HCT116 (cell line): ENCODE results near the gene PFN3. TPM values are rescaled to one million over a fixed set of nuclear protein-coding genes. Genes with fewer than 3 reads are reported as not detected.
"Not testable (repeated sequence)": the region's sequence is repeated elsewhere in the genome, so short reads cannot be mapped to it uniquely, and the experiment has no call there.

Source experiments
- ATAC-seq: fragments of 200-7000 bp; cut with Tn5 transposase; 2 replicates; pipeline ENCODE4 v1.9.1; 2020; ENCODE audit warnings: mild to moderate bottlenecking, moderate library complexity
- BruUV-seq: library from RNA; stranded (reverse); fragments of 400-500 nt; replicated peaks from 2 replicates; lab custom pipeline; 2021; lab: Mats Ljungman, UMichigan
- CTCF ChIA-PET: fragments of 300-600 bp; sonication (Branson Sonifier 250); formaldehyde crosslinking; loops from one replicate; lab custom pipeline; 2021; ENCODE audit warnings: antibody characterized with exemption; lab: Charles Lee
- POLR2A ChIA-PET: fragments of 300-600, 350-600 bp; sonication (Branson Sonifier 250); formaldehyde crosslinking; loops from one replicate; lab custom pipeline; 2021; ENCODE audit warnings: antibody characterized with exemption; lab: Charles Lee
- RAD21 ChIA-PET, 2 experiments: fragments of 300-600 bp; sonication (Branson Sonifier 250); formaldehyde crosslinking; loops; one replicate each; lab custom pipeline; 2023; ENCODE audit warnings: low total read pairs in 2 of 2; ENCODE audit not compliant: uncharacterized antibody in 2 of 2, unreplicated experiment in 2 of 2, low non-redundant PET in 1 of 2; lab: Charles Lee
- DNase-seq: peaks from one replicate; pipeline ENCODE4 v3.0.0-alpha.2; 2010; ENCODE audit warnings: low read depth, low spot score
- H2AFZ ChIP-seq: fragments of 200-600 bp; shearing (Covaris generic), sonication (generic); 2 replicates; pipeline ENCODE4 v1.6.1; 2017; ENCODE audit warnings: low read depth, mixed run types, mixed read lengths, antibody characterized with exemption, low read length; ENCODE audit not compliant: poor library complexity, severe bottlenecking
- H3K27ac ChIP-seq: 2 replicates; pipeline ENCODE4 v1.5.1; 2012; ENCODE audit warnings: low read depth, low read length
- H3K27me3 ChIP-seq: fragments of 200-600 bp; sonication (generic); 2 replicates; pipeline ENCODE4 v1.6.1; 2016; ENCODE audit warnings: mixed run types, low read length, mixed read lengths; ENCODE audit not compliant: insufficient read depth
- H3K36me3 ChIP-seq, 2 experiments: fragments of 200-500 bp in 1 of 2; fragments of 200-600 bp in 1 of 2; sonication (Bioruptor generic) in 1 of 2; sonication (generic) in 1 of 2; 2 replicates each; pipeline versions ENCODE4 v1.5.1 to v1.6.1; 2014 to 2016; ENCODE audit warnings: low read length in 2 of 2, inconsistent platforms in 1 of 2, mixed read lengths in 1 of 2, mixed run types in 1 of 2; ENCODE audit not compliant: insufficient read depth in 2 of 2, control insufficient read depth in 1 of 2
- H3K4me1 ChIP-seq, 2 experiments: fragments of 200-600 bp in 1 of 2; sonication (generic) in 1 of 2; 2 replicates each; pipeline versions ENCODE4 v1.5.1 to v1.6.1; 2012 to 2017; ENCODE audit warnings: low read length in 2 of 2, inconsistent platforms in 1 of 2, mild to moderate bottlenecking in 1 of 2, mixed read lengths in 1 of 2, mixed run types in 1 of 2, moderate library complexity in 1 of 2; ENCODE audit not compliant: insufficient read depth in 2 of 2, control insufficient read depth in 1 of 2
- H3K4me2 ChIP-seq: fragments of 200-600 bp; sonication (generic); 2 replicates; pipeline ENCODE4 v1.6.1; 2017; ENCODE audit warnings: mixed run types, low read length, mixed read lengths
- H3K4me3 ChIP-seq, 2 experiments: fragments of 200-600 bp in 1 of 2; sonication (generic) in 1 of 2; replicated peaks in 1 of 2; 2 replicates each; pipeline ENCODE4 v1.5.1; 2011 to 2016; ENCODE audit warnings: low read length in 2 of 2, control low read depth in 1 of 2, low read depth in 1 of 2, mild to moderate bottlenecking in 1 of 2, mixed read lengths in 1 of 2, mixed run types in 1 of 2
- H3K79me2 ChIP-seq: fragments of 200-600 bp; sonication (generic); 2 replicates; pipeline ENCODE4 v1.6.1; 2017; ENCODE audit warnings: mild to moderate bottlenecking, mixed run types, low read length, moderate library complexity, mixed read lengths; ENCODE audit not compliant: insufficient read depth
- H3K9ac ChIP-seq: fragments of 200-600 bp; sonication (generic); 2 replicates; pipeline ENCODE4 v1.6.1; 2016; ENCODE audit warnings: low read length, mixed read lengths
- H3K9me2 ChIP-seq: fragments of 200-600 bp; sonication (generic), shearing (Covaris generic); 2 replicates; pipeline ENCODE4 v1.6.1; 2017; ENCODE audit warnings: mixed run types, mild to moderate bottlenecking, moderate library complexity; ENCODE audit not compliant: insufficient read depth
- H3K9me3 ChIP-seq, 2 experiments: fragments of 200-500 bp in 1 of 2; fragments of 200-600 bp in 1 of 2; sonication (Bioruptor generic) in 1 of 2; sonication (generic) in 1 of 2; 2 replicates each; pipeline ENCODE4 v1.6.1; 2014 to 2017; ENCODE audit warnings: low read length in 2 of 2, mixed read lengths in 2 of 2, inconsistent platforms in 1 of 2, low read depth in 1 of 2, mild to moderate bottlenecking in 1 of 2, mixed run types in 1 of 2, moderate library complexity in 1 of 2; ENCODE audit not compliant: control insufficient read depth in 1 of 2, insufficient read depth in 1 of 2
- H4K20me1 ChIP-seq: fragments of 200-600 bp; sonication (generic), shearing (Covaris generic); 2 replicates; pipeline ENCODE4 v1.6.1; 2017; ENCODE audit warnings: mixed run types, mild to moderate bottlenecking, moderate library complexity; ENCODE audit not compliant: insufficient read depth
- CBX3 ChIP-seq: IDR thresholded peaks from 2 replicates; pipeline ENCODE4 v1.6.1; 2012; ENCODE audit warnings: low read depth
- CEBPB ChIP-seq: IDR thresholded peaks from 2 replicates; pipeline ENCODE4 v1.6.1; 2012; ENCODE audit warnings: low read depth
- EGR1 ChIP-seq: IDR thresholded peaks from 2 replicates; pipeline ENCODE4 v1.6.1; 2012; ENCODE audit warnings: low read depth
- ELF1 ChIP-seq: IDR thresholded peaks from 2 replicates; pipeline ENCODE4 v1.6.1; 2012; ENCODE audit warnings: low read depth, borderline replicate concordance
- EZH2 ChIP-seq: fragments of 200-600 bp; sonication (generic); IDR thresholded peaks from 2 replicates; pipeline ENCODE4 v1.6.1; 2017; ENCODE audit warnings: antibody characterized with exemption, mixed run types
- EZH2phosphoT487 ChIP-seq: fragments of 200-600 bp; IDR thresholded peaks from 2 replicates; pipeline ENCODE4 v1.6.1; 2018; ENCODE audit warnings: antibody characterized with exemption, borderline replicate concordance
- JUND ChIP-seq: IDR thresholded peaks from 2 replicates; pipeline ENCODE4 v1.6.1; 2012
- POLR2A ChIP-seq: IDR thresholded peaks from 2 replicates; pipeline ENCODE4 v1.7.0; 2011; ENCODE audit warnings: borderline replicate concordance; ENCODE audit not compliant: insufficient read depth, insufficient read length; ENCODE audit errors: extremely low read depth
- POLR2AphosphoS5 ChIP-seq: IDR thresholded peaks from 2 replicates; pipeline ENCODE4 v1.6.1; 2011; ENCODE audit warnings: mild to moderate bottlenecking, low read depth, low read length, moderate library complexity
- RAD21 ChIP-seq: IDR thresholded peaks from 2 replicates; pipeline ENCODE4 v1.6.1; 2012; ENCODE audit warnings: low read depth, mild to moderate bottlenecking
- SIN3A ChIP-seq: IDR thresholded peaks from 2 replicates; pipeline ENCODE4 v1.6.1; 2012; ENCODE audit warnings: low read depth
- SP1 ChIP-seq: IDR thresholded peaks from 2 replicates; pipeline ENCODE4 v1.6.1; 2012; ENCODE audit warnings: low read depth
- SRF ChIP-seq: IDR thresholded peaks from 2 replicates; pipeline ENCODE4 v1.6.1; 2012; ENCODE audit warnings: low read depth
- TCF7L2 ChIP-seq: IDR thresholded peaks from 2 replicates; pipeline ENCODE4 v1.7.0; 2011; ENCODE audit warnings: borderline replicate concordance, inconsistent platforms; ENCODE audit not compliant: insufficient read depth, insufficient read length; ENCODE audit errors: extremely low read depth
- ZFX ChIP-seq: fragments of 450-650 bp; IDR thresholded peaks from 2 replicates; pipeline ENCODE4 v1.6.1; 2017
- ZNF274 ChIP-seq: fragments of 200-500 bp; sonication (Bioruptor generic); IDR thresholded peaks from 2 replicates; pipeline ENCODE4 v1.6.1; 2014; ENCODE audit warnings: mild to moderate bottlenecking, low read depth, low read length, inconsistent platforms
- intact Hi-C: fragments of 100-400 bp; cut with micrococcal nuclease; formaldehyde crosslinking; loops from 2 replicates; pipeline ENCODE4 v1.10.0; 2022
- total RNA-seq: library from RNA; stranded (reverse); gene quantifications from one replicate; pipeline ENCODE4 v1.2.1, GENCODE V29; 2021; ENCODE audit not compliant: unreplicated experiment

The PFN3 gene
- total RNA-seq, 1 experiment from 2014 or later = not detected

DNA sequence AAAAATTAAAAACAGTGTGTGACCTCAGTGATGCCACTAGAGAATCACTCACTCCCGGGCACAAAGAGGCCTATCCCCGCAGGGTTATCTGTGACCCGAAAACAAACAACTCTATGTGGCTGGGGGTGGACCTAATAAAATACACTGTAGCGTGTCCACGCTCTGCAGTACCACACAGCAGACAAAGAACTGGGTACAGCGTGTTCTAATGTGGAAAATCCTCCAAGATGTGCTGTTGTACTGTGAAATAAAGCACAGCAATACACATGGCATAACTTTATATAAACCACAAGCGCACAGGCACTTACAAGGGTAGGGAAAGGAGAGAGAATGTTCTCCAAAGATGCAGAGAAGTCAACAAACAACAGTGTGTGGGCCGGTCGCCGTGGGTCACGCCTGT is 24.4 kb downstream of the PFN3 start:
- RAD21 ChIA-PET = no interaction called here
- no TSS peak for BruUV-seq
- ATAC-seq = no peak

DNA sequence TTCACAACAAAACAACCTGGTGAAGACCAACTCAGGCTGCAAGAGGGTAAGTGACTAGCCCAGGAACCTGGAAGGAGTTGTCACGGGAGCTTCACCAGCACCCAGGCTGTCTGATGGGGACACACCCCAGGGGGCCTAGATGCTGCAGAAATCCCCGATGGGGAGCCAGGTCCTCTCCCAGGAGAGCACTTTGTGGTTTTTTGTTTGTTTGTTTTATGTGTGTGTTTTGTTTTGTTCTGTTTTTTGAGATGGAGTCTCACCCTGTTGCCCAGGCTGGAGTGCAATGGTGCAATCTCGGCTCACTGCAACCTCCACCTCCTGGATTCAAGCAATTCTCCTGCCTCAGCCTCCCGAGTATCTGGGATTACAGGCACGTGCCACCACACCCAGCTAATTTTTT is 24.9 kb downstream of the PFN3 start:
- intact Hi-C loops, ATAC-seq, H2AFZ ChIP-seq, H3K27me3 ChIP-seq, H3K27ac ChIP-seq, RAD21 ChIA-PET, H3K79me2 ChIP-seq, DNase-seq, CTCF ChIA-PET, H3K36me3 ChIP-seq, H3K9me3 ChIP-seq, H3K9ac ChIP-seq, H3K9me2 ChIP-seq, H3K4me2 ChIP-seq, BruUV-seq, H4K20me1 ChIP-seq, H3K4me3 ChIP-seq: not testable (repeated sequence)
- peaks cover 0 to 22% of the 10 kb centered on the region in 2 experiments; a peak in 2 of 4 replicates for H3K4me1 ChIP-seq
- POLR2A ChIA-PET = interaction anchor here (0.6 kb wide), 1 partner anchor 12 kb away, joined by 3 read pairs; no protein-coding TSS in a partner anchor

More for the DNA sequence above, 24.4 kb downstream of the PFN3 start:
- Histone ChIP-seq H4K20me1 (no peaks in the 10 kb centered on the region), H3K4me1 (peaks cover 0 to 21% of the 10 kb centered on the region in 2 experiments; a peak in 1 of 4 replicates), H3K36me3 (no peaks in the 10 kb centered on the region), H3K79me2 (no peaks in the 10 kb centered on the region), H3K9ac (no peak overlapping the region), H3K9me2 (no peaks in the 10 kb centered on the region), H3K9me3 (no peaks in the 10 kb centered on the region), H3K4me3 (no peak overlapping the region), H3K4me2 (no peak overlapping the region), H3K27ac (no peak overlapping the region), H3K27me3 (no peaks in the 10 kb centered on the region), H2AFZ (no peak overlapping the region)
- DNase-seq = no peak
- TF ChIP-seq EZH2 = no peak
- TF ChIP-seq SRF = no peak
- no peak for TF ChIP-seq CBX3
- TF ChIP-seq POLR2A = no peak
- no peak for TF ChIP-seq EZH2phosphoT487
- TF ChIP-seq POLR2AphosphoS5 = no peak
- no peak for TF ChIP-seq EGR1
- TF ChIP-seq ZNF274 = no peak
- no peak for TF ChIP-seq CEBPB
- TF ChIP-seq SP1 = no peak
- TF ChIP-seq JUND = no peak
- TF ChIP-seq TCF7L2 = no peak
- no peak for TF ChIP-seq ZFX
- TF ChIP-seq SIN3A = no peak
- TF ChIP-seq ELF1 = no peak
- no peak for TF ChIP-seq RAD21
- ChIA-PET POLR2A (no interaction called here), CTCF (interaction anchor here (1.4 kb wide), 1 partner anchor 14 kb away, joined by 3 read pairs; no protein-coding TSS in a partner anchor)
- intact Hi-C loops = no loop called here
